NT2/D1 (cell line): ENCODE data around the gene ZNF275.

Source experiments
- DNase-seq: peaks from one replicate; pipeline ENCODE4 v3.0.0-alpha.2; 2011; ENCODE audit warnings: low read depth, low spot score
- H3K27me3 ChIP-seq: 2 replicates; pipeline ENCODE4 v1.6.0; 2011; ENCODE audit warnings: mild to moderate bottlenecking; ENCODE audit not compliant: insufficient read length, insufficient read depth
- H3K36me3 ChIP-seq: 2 replicates; pipeline ENCODE4 v1.6.1; 2011; ENCODE audit warnings: mild to moderate bottlenecking, low read length, mixed read lengths; ENCODE audit not compliant: insufficient read depth, insufficient read length
- H3K4me1 ChIP-seq: 2 replicates; pipeline ENCODE4 v1.5.1; 2011; ENCODE audit not compliant: insufficient read depth, insufficient read length
- H3K4me3 ChIP-seq: 2 replicates; pipeline ENCODE4 v1.5.1; 2011; ENCODE audit warnings: low read depth; ENCODE audit not compliant: insufficient read length
- H3K9ac ChIP-seq: 2 replicates; pipeline ENCODE4 v1.6.0; 2011; ENCODE audit warnings: low read depth; ENCODE audit not compliant: insufficient read length
- H3K9me3 ChIP-seq: 2 replicates; pipeline ENCODE4 v1.5.1; 2011; ENCODE audit warnings: mild to moderate bottlenecking, low read length; ENCODE audit not compliant: insufficient read depth
- SUZ12 ChIP-seq: IDR thresholded peaks from 2 replicates; pipeline ENCODE4 v1.6.1; 2011; ENCODE audit not compliant: insufficient read length, insufficient read depth; ENCODE audit errors: extremely low read depth
- YY1 ChIP-seq: IDR thresholded peaks from 2 replicates; pipeline ENCODE4 v1.6.1; 2011; ENCODE audit not compliant: insufficient read length, insufficient read depth
- ZNF274 ChIP-seq: IDR thresholded peaks from 2 replicates; pipeline ENCODE4 v1.6.1; 2011; ENCODE audit warnings: mild to moderate bottlenecking, low read depth, low read length

ZNF275 gene

DNA sequence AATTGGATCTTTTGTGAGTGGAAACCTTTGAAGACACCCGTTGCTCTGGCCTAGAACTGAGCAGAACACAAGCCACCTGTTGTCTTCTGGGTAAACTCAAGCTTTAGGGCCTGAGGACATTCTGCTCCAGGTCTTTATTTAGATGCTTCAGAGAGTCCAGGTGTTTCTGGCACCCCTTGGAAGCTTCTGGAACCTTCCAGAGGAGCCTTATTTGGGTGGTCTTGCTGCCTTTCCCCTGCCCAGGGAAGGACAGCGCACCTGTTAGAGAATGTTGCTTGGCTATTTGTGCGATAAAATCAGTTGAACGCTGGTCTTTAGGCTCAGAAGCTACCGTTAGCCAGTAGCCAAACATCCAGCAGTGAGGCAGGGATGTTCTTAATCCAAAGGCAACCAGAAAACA, 3.0 kb downstream of the ZNF275 start:
- H3K9me3 ChIP-seq = no peaks in the 10 kb centered on the region
- no peak overlapping the region for H3K9ac ChIP-seq
- H3K4me3 ChIP-seq = no peak overlapping the region
- H3K27me3 ChIP-seq = no peaks in the 10 kb centered on the region
- TF ChIP-seq YY1 (no peak), SUZ12 (no peak), ZNF274 (no peak)
- no peaks in the 10 kb centered on the region for H3K4me1 ChIP-seq
- peaks cover 16% of the 10 kb centered on the region for H3K36me3 ChIP-seq
- DNase-seq = no peak

DNA sequence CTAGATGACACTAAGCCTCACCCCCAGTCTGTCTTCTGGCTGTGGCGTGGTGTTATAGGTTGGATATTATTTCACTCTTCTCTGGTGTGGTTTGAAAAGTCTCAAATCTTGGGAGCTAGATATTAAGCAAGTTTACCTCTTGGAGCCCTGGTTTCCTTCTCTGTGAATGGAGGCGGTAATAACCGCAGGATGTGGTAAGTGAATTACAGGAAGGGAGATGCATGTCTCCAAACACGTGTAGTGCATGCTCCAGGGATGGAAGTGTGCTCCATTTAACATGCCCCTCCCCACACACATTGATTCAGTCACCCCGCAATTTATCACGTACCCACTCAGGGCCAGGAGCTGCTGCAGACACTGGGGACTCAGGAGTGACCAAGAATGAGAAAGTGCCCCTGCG, 4.9 kb downstream of the ZNF275 start:
- Histone ChIP-seq H3K36me3 (peaks cover 16% of the 10 kb centered on the region), H3K9me3 (no peaks in the 10 kb centered on the region), H3K4me3 (no peak overlapping the region), H3K27me3 (no peaks in the 10 kb centered on the region), H3K4me1 (no peaks in the 10 kb centered on the region), H3K9ac (no peak overlapping the region)
- TF ChIP-seq SUZ12 (no peak), YY1 (no peak), ZNF274 (no peak)
- DNase-seq = no peak

DNA sequence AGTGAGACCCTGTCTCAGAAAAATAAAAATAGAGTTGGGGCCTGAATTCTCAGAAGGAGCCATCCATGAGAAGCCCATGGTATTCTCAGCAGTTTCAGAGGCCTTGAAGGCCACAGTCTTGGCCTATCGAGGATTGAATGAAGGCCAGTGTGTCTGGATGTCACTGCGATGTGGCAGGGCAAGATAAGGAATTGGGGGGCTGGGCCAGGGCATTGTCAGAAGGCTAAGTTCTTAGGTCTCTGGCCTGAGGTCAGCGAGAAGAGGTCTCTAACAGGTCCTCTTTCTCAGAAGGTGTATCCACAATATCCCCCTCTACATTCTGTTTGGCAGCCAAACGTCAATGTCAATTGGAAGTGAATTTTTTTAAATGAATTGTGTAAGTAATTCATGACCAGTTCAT, 5.7 kb downstream of the ZNF275 start:
- Histone ChIP-seq H3K36me3 (peaks cover 25% of the 10 kb centered on the region), H3K4me3 (no peak overlapping the region), H3K27me3 (no peaks in the 10 kb centered on the region), H3K9ac (no peak overlapping the region), H3K4me1 (no peaks in the 10 kb centered on the region), H3K9me3 (no peaks in the 10 kb centered on the region)
- DNase-seq = no peak
- TF ChIP-seq SUZ12 (no peak), ZNF274 (no peak), YY1 (no peak)

DNA sequence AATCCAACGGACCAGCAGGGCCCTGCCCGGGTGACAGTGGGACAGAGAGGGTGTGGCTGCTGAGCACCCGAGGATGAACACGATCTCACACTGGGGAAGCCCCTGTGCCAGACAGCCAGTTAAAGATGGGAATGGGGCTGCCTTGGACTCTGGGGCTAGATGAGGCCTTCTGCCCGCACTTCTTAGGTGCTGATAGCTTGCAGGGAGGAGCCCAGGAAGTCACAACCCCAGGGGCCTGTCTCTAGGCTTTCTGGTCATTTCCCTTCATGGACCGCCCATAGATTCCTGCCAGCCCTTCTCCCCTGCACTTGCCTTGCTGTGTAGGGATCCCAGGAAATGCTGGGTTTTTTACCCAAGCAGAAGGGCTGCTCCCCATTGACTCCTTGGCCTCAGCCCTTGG, 6.2 kb downstream of the ZNF275 start:
- H3K27me3 ChIP-seq = no peaks in the 10 kb centered on the region
- no peak overlapping the region for H3K9ac ChIP-seq
- H3K36me3 ChIP-seq = peaks cover 27% of the 10 kb centered on the region
- H3K4me1 ChIP-seq = no peaks in the 10 kb centered on the region
- no peaks in the 10 kb centered on the region for H3K9me3 ChIP-seq
- TF ChIP-seq SUZ12 (no peak), ZNF274 (no peak), YY1 (no peak)
- no peak for DNase-seq
- no peak overlapping the region for H3K4me3 ChIP-seq

DNA sequence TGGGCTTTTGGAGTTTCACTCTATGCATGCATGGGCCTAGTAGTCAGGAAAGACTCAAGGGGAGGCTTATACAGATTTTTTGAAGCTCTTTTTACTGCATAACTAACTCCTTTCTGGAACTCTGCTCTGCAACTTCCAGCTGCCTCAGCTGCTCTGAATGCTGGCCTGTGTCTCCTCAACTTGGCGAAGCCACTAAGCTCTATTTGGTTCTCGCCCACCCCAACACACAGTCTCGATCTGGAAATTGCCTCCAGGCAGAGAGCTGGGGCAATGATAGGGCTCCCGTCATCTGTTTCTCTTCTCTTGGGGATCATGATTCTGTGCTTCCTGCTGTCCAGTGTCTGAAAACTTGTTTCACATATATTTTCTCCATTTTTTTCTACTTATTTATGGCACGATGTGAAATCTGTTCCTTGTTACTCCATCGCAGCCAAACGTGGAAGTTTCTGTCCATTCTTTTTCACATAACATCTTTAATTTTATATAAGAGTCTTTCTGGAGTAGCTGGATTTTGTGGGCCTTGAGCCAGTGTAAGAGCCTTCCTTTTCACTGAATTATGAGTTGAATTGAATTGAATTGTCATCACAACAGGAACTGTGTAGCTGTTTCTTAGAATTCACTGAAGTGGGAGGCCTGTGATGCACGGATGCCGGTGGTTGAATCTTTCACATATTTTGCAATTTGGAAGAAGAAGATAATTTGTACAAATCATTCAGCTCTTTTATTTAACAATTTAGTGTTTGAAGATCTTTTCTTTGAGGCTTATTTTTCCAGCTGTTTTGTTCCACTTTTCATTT, 9.0 kb downstream of the ZNF275 start:
- Histone ChIP-seq H3K4me1 (no peaks in the 10 kb centered on the region), H3K9ac (no peak overlapping the region), H3K27me3 (no peaks in the 10 kb centered on the region), H3K36me3 (peaks cover 29% of the 10 kb centered on the region), H3K9me3 (no peaks in the 10 kb centered on the region), H3K4me3 (no peak overlapping the region)
- no peak for DNase-seq
- no peak for TF ChIP-seq ZNF274
- TF ChIP-seq YY1 = no peak
- no peak for TF ChIP-seq SUZ12

DNA sequence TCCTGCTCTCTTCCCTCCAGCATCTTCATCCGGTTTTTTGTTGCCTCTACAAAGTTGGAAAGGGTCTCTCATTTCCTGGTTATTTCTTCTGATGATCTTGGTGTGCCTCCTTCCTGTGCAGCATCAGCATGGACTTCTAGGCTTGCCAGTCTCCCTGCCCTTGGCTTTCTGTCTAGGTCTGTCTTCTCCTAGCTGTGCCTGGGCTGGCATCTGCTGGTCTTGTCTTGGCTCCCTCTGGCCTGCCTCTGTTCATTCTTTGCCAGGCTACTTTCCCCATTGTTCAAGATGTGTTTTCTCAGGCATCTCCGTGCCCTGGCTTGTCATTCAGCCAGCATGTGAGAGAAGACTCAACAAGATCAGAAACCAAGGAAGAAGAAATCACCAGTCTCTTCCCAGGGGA, 9.7 kb downstream of the ZNF275 start:
- no peaks in the 10 kb centered on the region for H3K4me1 ChIP-seq
- DNase-seq = no peak
- H3K4me3 ChIP-seq = no peak overlapping the region
- peaks cover 31% of the 10 kb centered on the region for H3K36me3 ChIP-seq
- H3K9me3 ChIP-seq = no peaks in the 10 kb centered on the region
- no peaks in the 10 kb centered on the region for H3K27me3 ChIP-seq
- TF ChIP-seq SUZ12 (no peak), ZNF274 (no peak), YY1 (no peak)
- no peak overlapping the region for H3K9ac ChIP-seq

DNA sequence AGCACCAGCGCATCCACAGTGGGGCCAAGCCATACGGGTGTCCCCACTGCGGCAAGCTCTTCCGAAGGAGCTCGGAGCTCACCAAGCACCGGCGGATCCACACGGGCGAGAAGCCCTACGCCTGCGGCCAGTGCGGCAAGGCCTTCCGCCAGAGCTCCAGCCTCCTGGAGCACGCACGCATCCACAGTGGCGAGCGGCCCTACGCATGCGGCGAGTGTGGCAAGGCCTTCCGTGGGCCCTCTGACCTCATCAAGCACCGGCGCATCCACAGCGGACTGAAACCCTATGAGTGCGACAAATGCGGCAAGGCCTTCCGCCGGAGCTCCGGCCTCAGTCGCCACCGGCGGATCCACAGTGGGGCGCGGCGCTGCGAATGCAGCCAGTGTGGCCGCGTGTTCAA, 13.6 kb downstream of the ZNF275 start:
- Histone ChIP-seq H3K9me3 (no peaks in the 10 kb centered on the region), H3K27me3 (no peaks in the 10 kb centered on the region), H3K4me1 (no peaks in the 10 kb centered on the region), H3K36me3 (peaks cover 48% of the 10 kb centered on the region), H3K9ac (no peak overlapping the region), H3K4me3 (no peak overlapping the region)
- TF ChIP-seq YY1 (no peak), SUZ12 (no peak), ZNF274 (no peak)
- no peak for DNase-seq
